HL-60 (cell line): ENCODE results near the gene TARS1.

Experiments
- CTCF ChIP-seq: IDR thresholded peaks from one replicate; pipeline ENCODE4 v1.5.1; 2011; ENCODE audit warnings: low read length, control low read depth, inconsistent platforms; ENCODE audit not compliant: insufficient read depth
- POLR2AphosphoS5 ChIP-seq: IDR thresholded peaks from 2 replicates; pipeline ENCODE4 v1.6.1; 2012; ENCODE audit warnings: low read depth
- REST ChIP-seq: IDR thresholded peaks from 2 replicates; pipeline ENCODE4 v1.6.1; 2012; ENCODE audit warnings: low read depth; ENCODE audit not compliant: insufficient replicate concordance

GRCh38 chr5:33462456-33462855 is 21.7 kb downstream of the TARS1 start:
- no peak for TF ChIP-seq CTCF
- TF ChIP-seq POLR2AphosphoS5, result no peak
- no peak for TF ChIP-seq REST
